GM21825 (cell line): ENCODE measurements around the gene RAB38.

Experiments
- ATAC-seq: cut with Tn5 transposase; IDR thresholded peaks from one replicate; pipeline ENCODE4 v1.9.1; 2021; ENCODE audit warnings: mild to moderate bottlenecking, moderate library complexity; ENCODE audit not compliant: unreplicated experiment

Gene RAB38

GRCh38 chr11:88104408-88104807 is 70.8 kb downstream of the RAB38 start:
- no peak for ATAC-seq

DNA sequence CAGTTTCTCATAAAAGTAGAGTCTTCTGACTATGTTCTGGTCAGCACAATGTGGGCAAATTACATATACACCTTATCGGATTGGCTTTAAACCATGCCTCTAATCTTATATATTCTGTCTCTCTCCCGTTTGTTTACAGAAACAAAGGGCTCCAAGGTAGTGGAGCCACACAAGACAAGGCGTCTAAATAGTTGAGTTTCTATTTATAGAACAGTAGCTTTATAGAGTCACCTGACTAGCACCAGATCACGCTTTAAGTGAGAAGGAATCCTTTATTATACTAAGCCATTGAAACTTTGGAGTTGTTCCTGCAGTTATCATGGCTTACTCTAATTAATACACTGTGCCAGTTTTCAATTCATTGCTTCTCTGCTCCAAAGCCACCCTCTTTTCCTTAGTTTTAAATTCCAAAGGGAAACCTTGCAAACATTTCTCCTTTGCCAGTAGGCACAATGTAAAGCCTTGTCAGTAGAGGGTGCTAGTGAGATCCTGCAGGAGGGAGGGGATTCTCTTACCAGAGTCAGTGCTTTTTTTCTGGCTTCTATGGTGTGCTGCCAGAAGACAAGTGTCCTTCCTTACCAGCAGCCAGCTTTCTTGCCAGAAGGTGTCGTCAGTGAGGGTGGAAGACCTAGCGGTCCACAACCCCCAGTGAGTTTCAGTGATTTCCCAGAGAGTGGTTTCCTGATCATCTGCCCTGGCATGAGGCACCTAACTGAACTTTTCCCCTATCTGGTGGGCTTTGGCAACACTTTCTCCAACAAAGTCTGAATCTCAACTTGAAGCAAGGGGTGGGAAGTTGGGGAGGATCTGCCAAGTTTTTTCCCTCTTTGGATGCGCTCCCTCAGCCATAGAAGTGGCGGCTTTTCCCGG is 71.7 kb downstream of the RAB38 start:
- peak; percentile 87 for ATAC-seq

- no peak for ATAC-seq
Observed at GRCh38 chr11:88102598-88102934, 72.7 kb downstream of the RAB38 start.

- ATAC-seq = no peak
Observed at GRCh38 chr11:88101881-88102597, 73.2 kb downstream of the RAB38 start.

DNA sequence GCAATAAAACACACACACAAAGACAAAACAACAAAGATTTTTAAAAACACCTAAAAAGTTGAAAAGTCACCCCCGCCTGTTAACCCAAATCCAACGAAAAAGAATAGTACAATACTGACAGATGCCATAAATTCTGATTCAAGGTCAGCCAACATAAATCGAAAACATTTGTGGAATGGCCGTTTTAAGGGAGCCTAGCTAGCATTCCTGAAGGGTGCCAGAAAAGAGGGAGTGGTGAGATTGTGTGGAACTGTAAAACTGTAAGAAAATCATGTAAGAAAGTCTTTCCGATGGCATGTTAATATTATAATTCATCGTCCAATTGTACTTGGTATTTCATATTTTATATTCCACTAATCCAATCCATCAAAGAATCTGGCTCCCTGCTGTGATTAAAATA is 75.1 kb downstream of the RAB38 start:
- ATAC-seq = no peak

DNA sequence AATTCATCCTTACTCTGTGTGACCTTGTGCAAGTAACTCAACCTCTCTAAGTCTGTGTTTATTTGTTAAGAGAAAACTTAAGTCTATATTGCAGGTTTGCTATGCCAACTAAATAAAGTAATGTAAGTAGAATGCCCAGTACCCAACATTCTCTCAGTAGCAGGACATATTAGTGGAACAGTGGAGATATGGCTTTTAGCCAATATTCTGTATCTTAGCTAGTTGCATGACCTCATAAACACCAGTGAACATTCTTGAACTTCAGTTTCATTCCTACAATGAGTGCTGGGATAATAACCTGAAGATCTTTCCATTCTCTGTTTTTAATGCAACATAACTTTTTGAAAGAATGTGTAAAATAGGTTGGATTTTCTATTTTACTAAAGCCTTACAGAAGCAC is 77.0 kb downstream of the RAB38 start:
- ATAC-seq = no peak

- no peak for ATAC-seq
Observed at GRCh38 chr11:88089134-88089533, 86.1 kb downstream of the RAB38 start.

DNA sequence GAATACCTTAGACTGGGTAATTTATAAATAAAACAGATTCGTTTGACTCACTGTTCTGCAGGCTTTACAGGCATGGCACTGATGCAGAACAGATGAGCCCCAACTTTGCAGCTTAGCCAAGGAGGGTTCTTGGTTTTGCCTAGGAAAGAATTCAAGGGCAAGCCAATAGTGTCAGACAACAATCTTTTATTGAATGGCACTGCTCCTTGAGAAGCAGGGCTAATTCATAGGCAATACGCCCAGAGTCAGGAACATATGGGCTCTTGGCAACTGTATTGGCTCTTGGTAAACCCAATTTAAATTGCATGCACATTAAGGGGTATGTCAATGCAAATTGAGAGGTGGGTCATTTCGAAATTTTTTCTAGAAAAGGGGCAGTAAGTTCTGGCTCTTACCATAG is 87.9 kb downstream of the RAB38 start:
- ATAC-seq = no peak

GRCh38 chr11:88086297-88086696 is 88.9 kb downstream of the RAB38 start:
- no peak for ATAC-seq

GRCh38 chr11:88070437-88070836 is 104.8 kb downstream of the RAB38 start:
- ATAC-seq = no peak

DNA sequence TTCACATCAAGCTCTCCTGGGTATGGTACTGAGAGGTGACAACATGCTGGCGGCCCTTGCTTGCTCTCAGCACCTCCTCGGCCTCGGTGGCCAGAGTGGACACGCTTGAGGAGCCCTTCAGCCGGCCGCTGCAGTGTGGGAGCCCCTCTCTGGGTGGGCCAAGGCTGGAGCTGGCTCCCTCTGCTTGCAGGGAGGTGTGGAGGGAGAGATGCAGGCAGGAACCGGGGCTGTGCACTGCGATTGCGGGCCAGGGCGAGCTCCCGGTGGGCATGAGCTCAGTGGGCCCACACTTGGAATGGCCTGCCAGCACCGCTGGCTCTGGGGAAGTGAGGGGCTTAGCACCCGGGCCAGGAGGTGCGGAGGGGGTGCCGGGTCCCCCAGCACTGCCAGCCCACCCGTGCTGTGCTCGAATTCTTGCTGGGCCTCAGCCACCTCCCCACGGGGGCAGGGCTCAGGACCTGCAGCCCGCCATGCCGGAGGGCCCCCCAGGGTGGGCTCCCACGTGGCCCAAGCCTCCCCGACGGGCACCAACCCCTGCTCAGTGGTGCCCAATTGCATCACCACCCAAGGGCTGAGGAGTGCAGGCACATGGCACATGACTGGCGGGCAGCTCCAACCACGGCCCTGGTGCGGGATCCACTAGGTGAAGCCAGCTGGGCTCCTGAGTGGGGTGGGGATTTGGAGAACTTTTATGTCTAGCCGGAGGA is 106.2 kb downstream of the RAB38 start:
- no peak for ATAC-seq

DNA sequence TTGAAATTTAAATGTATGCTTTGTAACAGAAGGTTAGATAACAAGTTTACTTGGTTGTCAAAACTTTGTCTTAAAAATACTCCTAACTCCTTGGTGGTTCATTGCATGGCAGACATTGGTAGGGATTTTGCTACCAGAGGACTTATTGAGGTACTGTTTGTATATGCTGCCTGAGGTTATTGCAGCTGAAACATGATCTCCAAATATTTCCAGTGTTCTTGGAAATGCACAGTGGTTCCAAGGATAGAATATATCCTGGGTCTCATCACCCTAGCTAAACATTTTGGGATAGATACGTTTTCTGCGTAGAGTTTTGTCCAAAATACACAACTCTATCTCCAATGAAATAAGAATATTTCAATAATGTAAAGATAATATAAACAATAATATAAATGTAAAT is 109.2 kb downstream of the RAB38 start:
- ATAC-seq = no peak

- ATAC-seq = no peak
Observed at GRCh38 chr11:88064097-88064705, 111.0 kb downstream of the RAB38 start.
